Hematopoietic multipotent progenitor cell treated with erythropoietin and hydrocortisone succinate and interleukin-3 and kit ligand, for 8 days (in vitro differentiated cells): ENCODE measurements around the gene SND1.

Source experiments
- DNase-seq: peaks from one replicate; pipeline ENCODE4 v3.0.0-alpha.2; 2015

SND1 gene

DNA sequence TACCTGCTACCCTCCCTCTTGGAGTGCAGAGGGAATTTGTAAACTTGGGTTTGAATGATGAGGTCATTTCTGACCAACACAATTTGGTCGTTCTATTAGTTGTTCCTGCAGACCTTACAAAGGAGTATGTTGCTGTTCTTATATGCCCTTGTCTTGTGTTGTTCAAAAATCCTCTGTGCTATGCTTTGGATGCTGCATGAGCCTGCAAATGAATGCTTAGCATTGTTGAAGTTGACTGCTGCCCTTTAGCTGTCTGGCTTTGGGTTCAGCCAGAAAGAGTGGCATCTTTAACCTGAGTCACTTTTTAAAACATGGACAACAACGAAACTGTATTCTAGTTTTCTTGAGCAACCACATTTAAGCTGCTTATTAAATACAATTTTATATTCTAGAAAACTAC lies 80.3 kb downstream of the SND1 start:
- DNase-seq: no peak

DNA sequence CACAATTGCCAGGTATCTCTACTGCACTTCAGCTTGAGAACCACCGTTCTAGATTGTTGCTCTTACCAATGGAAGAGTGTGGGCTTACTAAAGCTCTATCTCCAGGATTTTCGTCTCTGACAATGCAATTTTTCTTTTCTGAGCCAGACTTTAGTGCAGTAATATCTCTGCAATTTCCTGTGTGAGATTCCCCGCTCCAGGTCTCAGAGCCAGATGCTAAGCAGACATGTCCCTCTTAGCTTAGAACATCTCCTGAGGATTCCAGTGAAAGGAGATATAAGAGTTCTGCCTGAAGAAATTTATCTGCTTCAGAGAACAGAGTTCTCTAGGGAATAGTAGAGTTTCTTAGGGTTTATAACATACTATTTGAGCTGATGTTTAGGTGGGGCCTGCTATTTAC lies 82.0 kb downstream of the SND1 start:
- no peak for DNase-seq

DNA sequence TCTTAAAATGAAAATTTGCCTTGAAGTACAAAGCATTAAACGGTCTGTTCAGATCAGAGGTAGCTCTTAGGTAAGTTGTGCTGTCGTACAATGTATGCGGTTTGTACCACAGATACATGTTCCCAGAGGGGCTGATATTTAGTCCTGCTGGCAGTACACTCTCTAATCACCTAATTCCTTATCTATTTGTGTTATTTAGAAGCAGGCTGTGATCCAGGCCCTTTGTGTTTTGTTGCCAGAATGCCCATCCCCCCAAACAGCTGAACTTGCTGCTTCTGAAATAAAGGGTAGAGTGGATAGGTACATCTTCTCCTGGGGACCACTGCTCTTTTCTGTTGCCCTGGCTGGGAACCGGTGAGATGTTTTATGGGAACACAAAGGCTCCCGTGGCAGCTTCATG lies 84.5 kb downstream of the SND1 start:
- DNase-seq: no peak

DNA sequence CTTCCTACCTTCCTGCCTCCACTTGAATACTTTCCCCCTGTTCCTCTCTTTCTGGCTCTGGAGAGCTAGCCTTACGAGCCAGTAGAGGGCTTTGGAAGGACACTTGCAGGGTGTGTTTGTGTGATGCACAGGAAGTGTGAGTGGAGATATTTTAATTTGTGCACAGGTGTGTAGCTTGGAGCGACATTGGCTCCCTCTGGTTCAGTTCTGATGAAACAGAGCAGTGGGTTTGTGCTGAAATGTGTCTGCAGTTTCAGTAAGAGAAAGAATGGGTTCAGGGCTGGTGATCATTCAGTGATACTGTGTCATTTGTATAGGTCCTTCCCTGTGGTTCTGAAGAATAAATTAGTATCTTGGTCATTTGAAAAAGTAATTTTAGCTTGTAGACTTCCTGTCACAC lies 86.9 kb downstream of the SND1 start:
- no peak for DNase-seq

DNA sequence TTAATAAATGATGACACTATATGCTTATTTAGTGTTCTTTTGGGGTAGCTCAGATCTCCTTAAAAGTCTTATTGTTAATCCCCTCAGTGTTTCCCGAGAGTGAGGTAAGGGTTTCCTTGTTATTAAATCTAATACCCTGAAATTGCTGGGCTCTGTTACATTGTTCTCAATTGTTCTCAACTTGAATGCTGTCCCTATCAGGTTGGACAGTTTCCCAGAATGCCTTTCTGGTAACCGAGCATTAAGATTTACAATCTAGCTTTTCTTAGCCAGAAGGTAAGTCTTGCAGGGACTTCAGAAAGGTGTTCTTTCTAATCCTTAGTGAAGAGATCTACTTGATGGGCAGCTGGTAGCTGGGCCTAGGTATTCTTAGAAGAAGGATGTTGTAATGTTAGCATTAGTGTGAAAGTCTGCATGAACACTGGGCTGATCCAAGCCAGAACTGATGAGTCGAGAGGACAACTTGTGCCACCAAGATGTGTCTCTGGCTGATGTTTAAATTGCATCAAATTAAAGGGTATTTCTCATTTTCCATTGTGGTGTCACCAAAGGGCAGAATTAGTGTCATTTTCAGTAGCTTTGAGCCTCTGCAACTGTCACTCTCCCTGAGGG lies 89.9 kb downstream of the SND1 start:
- DNase-seq: no peak

DNA sequence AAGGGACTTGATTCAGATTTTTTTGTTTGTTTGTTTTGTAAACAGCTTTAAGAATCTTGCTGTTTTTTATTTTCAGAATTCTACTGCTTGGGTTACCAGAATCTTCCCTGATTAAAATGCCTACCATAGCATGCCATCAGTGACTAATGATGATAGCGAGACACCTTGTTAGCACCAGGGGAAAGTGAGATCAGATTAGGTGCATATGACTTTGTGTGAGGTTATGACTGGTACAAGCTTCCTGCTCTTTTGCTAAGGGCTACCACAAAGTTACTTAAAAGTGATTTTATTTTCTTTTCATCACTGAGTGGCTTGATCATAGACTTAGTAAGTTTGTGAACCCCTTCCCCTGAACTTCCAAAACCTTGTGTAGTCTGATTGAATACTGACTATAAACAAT lies 93.5 kb downstream of the SND1 start:
- DNase-seq: no peak

DNA sequence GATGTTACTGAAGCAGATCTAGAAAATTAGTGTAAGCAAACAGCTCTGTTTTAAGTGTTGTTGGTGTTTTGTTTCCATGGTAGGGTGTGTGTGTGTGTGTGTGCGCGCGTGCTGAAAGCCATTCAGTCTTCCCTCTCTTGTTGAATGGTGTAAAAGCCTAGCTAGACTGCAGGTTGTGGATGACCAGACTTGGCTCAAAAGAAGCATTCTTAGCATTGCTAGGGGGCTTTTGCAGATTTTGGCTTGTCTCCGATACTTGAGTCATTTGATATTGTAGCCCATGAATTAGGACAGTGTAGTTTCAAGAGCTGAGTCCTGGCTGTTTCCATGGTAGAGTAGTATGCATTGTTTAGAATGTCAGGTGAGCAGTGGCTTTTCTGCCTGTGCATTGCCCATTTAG lies 99.1 kb downstream of the SND1 start:
- no peak for DNase-seq

DNA sequence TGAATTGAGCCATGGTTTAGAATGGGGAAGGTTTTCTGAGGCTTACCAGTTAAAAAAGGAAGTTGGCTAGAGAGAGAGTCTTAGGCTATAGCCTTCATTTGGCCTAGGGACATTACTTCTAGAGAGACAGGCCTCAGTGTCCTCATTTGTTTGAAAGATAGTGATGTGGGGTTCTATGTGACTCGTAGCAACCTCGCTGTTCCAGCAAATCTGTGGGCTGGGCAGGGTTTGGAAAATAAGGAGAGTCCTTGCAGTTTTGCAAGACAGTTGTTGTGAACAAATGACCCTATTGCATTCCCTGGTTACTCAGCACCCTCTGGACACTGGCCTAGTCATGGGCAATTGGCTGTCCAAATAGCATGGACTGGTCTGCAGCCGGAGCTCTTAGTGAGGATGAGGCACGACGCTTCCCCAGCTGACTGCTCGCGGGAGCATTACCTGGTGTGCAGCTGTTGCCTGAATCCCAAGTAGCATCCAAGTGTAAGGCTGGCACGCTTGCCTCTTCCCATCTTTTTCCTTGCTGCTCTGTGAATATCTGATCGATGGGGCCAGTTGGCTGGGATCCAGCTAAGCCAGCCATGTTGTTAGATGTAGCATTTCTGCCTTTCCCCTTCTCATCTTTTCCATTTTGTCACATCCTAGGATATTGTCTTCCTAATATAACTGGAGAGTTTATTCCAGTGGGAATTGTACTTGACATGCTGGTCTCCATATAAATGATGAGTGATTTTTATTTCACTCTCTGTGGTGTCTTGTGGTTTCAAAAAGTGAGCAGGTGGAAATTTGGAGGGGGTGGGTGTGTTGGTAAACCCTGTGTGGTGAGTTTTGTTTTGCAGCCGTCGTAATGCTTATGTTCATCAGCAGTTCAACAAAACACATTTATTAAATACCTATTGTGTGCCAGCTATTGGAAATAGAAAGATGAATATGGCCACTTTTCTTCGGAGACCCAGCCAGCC lies 99.8 kb downstream of the SND1 start:
- no peak for DNase-seq

DNA sequence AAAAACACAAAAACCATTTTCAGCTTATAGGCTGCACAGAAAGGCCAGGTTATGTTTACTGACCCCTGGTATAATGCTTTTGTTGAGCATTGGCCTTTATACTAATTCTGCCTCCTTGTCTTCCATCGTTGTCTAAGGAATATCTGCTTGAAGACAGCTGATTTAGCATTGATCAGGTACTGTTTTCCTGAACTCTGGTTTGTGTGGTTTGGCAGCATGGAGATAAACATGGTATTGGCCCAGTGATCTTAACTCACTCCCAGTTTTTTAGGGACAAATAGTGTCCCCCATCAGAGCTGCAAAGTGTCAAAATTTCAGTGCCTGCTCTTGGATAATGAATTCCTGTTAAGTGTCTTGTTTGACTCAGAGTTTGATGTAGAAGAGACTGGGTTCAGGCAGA lies 100.8 kb downstream of the SND1 start:
- no peak for DNase-seq

DNA sequence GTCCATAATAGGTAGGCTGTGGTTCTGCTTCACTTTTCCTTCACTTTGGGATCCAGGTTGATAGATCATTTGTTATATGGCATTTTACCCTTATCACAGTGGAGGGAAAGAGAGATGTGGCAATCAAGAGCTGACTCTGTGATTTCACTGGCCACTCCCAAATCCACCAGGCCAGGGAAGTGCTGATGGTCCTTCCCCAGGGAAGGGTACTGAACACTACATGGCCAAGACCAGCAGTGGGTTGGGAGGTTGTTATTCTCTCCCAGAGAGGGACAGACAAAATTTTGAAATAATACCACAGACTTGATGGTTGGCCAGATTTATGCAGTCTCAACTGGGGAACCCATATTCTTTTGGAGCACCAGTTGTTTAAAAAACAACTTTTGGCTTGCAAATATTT lies 102.5 kb downstream of the SND1 start:
- DNase-seq: no peak

DNA sequence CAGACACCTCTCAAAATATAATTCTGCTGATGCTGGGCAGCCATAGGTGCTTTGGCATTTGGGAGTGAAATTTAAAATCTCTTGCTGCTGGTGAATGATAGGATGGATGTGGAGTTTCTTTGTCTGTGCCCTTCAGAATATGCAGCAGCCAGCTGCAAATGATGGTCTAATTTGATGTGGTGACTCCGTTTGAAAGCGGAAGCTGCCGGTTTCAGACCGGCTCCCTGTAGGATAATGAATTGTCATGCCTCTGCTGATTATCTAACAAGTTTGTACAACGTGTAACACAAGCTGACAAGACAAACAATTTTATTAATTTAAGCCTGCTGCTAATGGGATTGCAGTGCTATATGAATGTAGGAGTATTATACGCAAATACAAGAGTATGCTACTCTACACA lies 103.5 kb downstream of the SND1 start:
- no peak for DNase-seq

DNA sequence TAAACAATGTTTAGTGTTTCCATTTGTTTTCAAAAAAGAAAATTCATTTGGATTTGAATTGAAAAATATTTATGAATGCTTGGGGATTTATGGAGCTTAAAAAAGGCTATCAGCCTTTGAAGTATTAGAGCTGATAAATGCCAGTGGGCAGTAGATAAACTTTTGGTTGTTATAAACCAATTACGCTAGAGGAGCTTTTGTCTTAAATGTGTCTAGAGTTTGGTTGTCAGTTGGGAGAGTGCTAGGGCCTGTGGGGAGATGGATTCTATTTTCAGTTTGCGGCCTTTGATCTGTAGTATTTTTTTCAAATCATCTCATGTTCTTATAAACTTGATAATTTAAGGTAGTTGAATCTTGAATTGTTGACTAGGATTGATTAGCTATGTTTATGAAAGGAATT lies 104.0 kb downstream of the SND1 start:
- DNase-seq: no peak

DNA sequence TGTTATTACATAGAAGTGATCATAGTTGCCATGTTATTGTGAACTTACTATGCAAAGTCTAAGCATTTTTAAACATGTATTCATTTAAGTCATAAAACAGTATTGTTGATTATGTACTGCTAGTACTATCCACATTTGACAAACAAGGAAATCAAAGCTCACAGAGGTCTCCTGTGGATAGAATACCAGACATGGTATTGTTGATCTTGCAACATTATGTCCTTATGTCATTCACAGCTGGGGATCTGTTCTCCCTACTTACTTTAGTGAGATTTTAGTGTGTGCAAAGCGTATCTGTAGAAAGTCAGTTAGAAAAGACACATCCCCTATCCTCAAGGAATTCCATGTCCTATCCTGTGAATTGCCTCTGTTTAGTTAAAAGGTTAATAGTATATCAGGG lies 106.1 kb downstream of the SND1 start:
- DNase-seq: no peak

DNA sequence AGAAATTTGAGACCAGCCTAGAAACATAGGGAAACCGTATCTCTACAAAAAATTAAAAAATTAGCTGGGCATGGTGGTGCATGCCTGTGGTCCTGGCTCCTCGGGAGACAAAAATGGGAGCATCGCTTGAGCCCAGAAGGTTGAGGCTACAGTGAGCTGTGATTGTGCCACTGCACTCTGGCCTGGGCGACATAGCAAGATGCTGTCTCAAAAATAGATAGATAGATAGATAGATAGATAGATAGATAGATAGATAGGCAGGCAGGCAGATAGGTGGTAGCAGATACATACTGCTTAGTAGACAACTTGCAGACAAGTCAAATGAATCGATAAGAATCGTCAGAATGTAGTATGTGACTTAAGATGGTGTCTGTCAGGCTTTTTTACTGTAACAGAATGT lies 106.9 kb downstream of the SND1 start:
- no peak for DNase-seq

DNA sequence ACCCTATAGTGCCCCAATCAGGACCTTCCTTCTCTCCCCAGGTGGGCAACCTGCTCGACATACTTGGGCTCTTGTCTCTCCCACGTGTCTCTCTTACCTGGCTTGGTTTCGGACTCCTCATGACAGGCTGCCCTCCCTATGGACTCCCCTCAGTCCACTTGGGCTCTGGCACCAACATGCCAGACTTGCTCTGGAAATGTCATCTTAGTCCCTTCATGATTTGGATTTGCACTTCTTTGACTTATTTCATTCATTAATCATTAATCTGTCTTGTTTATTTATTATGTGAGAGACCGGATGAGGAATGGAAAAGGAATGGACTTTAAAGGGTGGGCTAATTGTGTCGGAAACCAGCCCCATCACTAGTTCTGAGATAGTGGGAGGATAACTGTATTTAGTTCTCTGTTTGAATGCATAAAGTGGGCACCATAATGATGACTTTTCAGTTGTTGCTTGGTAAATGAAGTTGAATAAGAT lies 108.0 kb downstream of the SND1 start:
- DNase-seq: no peak

DNA sequence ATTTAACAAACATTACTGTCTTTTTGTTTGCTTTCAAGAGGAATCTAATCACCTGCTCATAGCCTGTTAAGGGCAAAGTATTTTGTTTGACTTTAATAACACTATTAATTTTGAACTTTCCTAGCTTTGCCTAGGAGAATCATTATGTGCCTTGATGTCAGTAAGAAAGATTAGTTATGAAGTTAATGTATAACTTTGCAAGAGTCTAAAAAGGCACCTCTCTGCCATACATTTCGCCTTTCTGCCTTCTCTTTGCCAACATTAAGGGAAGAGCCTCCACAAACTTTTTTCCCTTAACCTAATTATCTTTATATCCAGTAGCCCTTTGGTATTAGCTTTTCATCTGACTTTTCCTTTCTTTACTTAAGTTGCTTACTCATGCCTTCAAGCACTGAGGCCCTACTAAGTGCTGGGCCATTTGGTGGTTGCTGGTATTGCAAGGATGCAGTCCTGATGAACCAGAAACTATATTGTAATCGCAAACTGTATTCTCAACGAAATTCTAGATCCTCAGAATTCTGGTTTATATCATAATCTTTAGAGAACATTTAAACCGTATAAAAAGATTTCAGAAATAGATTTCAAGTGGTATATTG lies 108.5 kb downstream of the SND1 start:
- DNase-seq: no peak

DNA sequence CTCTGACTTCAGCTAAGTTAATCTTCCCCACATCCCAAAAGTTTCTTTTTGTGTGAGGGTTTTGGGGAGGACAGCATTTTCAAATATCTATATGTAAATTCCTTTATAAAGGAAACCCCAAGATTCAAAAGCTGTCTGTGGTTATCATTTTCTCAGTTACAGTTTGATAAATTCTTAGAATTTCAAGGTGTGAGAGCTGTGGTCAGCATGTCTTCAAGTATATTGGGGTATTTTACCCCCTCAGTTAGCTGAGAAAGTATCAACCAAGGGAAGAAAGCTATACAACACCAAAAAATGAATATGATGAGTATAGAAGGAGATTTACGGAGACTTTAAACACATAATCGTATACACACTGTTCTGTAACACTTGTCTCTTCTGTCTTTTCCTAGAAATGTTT lies 109.2 kb downstream of the SND1 start:
- no peak for DNase-seq

DNA sequence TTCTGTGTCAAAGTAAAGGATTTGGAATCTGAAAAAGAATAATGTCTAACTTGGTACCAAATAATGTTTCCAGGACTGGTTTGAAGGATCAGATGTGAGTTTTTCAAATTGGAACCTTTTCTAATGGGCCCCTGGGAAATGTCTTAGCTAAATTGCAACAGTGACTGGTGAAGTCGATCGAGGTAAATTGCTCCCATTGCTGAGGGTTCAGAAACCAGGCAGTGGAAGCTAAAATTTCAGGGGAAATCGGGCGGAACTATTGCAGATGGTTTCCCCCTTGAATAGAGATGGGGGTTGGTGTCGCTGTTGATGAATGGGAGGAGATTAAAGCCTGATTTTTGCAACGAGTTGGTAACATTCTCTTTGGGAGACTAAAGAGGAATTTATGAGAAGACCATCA lies 112.7 kb downstream of the SND1 start:
- DNase-seq: no peak

DNA sequence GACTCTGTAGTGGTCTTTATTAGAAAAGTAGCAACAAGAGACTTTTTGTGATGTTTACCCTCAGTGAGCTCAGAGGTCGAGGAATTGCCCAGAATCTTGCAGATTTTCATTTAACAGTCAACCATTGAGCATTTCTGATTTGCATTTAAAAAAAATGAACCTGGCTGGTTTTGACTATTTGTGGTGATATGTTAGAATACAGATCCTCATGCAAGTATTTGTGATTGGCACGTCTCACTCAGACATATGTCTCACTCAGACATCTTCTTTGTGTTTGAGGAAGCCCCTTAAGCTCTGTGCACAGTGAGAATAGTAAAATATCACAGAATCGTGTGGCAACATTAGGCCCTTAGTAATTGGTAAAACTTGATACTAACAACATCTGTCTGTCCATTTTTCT lies 113.2 kb downstream of the SND1 start:
- DNase-seq: no peak

DNA sequence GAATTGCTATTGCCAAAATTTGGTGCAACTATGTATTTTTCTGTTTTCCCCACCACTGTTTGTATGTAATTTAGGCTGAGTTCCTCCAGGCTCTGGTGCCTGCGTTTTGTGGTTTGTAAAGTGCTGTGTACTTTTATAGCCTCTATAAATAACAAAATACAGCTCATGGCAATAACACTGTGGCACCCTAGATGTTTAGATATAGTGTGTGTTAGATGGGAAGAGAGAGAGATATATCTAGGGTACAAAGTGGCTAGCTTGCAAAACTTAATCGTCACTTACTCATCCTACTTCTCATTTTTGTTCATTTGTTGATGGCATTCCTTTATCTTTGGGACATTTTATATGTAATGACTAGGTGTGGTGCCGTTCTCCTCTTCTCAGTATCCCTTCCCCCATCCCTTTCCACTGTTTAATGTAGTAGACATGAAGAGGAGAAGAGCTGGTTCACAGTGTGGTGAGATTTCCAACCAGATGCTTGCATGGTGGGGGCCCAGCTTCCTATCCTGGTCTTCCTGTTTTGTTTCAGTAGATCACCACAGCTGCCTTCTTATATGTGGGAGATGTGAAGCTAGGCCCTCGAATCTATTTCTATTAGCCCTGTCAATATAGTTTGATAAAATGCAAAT lies 115.0 kb downstream of the SND1 start:
- DNase-seq: no peak

DNA sequence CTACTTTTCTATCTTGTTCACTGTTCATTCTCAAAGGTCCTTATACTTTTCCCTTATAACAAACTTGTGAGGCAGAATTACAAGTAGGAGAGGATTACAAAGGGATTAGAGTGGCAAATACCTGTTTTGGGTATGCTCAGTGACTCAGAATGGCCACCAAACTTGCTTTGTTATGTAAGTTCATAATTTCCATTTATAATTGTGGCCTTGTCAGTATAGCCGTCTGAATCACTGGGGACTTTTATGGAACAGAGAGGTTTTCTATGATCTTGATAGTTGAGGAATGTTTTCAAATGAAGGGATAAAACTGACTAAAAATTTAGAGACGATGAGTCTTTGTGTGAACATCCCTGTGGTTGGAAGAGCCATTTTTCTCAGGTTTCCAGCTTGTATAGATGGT lies 116.2 kb downstream of the SND1 start:
- no peak for DNase-seq

DNA sequence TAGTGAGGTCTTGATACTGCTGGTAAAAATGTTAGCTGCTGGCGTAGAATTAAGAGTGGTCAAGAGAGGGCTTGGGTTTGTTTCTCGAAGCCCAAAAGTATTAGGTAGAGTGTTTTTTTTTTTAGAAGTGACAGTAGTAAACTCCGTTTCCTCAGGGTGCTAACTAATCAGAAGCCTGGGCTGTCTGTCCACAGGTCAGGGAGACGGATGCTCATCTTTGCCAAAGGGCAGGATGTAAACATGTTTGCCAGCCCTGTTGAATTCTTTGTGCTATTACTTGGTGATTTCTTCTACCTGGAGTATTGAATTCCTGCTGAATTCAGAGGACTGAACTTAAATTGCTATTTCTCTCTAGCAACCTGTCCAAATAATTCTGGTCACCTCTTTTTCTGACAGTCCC lies 117.1 kb downstream of the SND1 start:
- DNase-seq: no peak

DNA sequence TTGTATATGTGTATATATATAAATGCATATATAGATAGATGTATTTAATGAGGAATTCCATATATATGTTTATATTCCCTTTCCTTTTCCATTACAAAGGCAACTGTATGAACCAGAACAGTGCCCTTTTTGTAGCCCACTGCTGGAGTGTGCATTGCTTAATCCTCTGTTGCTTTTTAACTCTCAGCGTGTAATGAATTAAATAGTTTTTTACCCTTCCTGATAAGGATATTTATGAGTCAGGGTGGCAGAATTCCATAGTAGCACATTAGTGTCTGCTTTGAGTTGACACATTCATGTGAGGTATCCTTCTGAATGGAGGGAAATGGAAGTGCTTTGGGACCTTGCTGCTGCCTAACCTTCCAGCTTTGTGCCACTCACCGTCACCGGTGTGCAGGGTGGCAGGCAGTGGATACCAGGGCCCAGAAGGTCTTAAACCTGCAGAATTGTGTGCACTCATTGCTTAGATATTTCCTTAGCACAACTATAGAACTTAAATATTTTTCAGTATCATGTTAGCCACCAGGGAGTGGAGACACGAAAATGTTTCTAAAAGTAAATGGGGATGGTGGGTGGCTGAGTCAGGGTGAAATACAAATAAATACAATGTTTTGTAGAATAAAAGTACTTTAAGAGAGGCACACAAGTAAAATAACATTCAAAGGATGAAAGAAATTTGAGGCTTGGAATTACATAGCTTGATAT lies 117.9 kb downstream of the SND1 start:
- DNase-seq: no peak
